HL-60 (cell line): ENCODE data around the gene CLCN4.

Source experiments
- CTCF ChIP-seq: IDR thresholded peaks from one replicate; pipeline ENCODE4 v1.5.1; 2011; ENCODE audit warnings: low read length, control low read depth, inconsistent platforms; ENCODE audit not compliant: insufficient read depth
- POLR2AphosphoS5 ChIP-seq: IDR thresholded peaks from 2 replicates; pipeline ENCODE4 v1.6.1; 2012; ENCODE audit warnings: low read depth
- REST ChIP-seq: IDR thresholded peaks from 2 replicates; pipeline ENCODE4 v1.6.1; 2012; ENCODE audit warnings: low read depth; ENCODE audit not compliant: insufficient replicate concordance

GRCh38 chrX:10174051-10174450 is 17.3 kb downstream of the CLCN4 start:
- no peak for TF ChIP-seq CTCF
- no peak for TF ChIP-seq POLR2AphosphoS5
- TF ChIP-seq REST, result no peak
